VCaP (cell line): Measurements from ENCODE around the gene RAD51B.

Experiments
- H3K27ac ChIP-seq: fragments of 450-650 bp; 2 replicates; pipeline ENCODE4 v1.5.1; 2017
- CTCF ChIP-seq: fragments of 450-650 bp; conservative IDR thresholded peaks from 2 replicates; pipeline ENCODE4 v1.5.1; 2017; ENCODE audit warnings: mild to moderate bottlenecking, moderate library complexity

The RAD51B gene

GRCh38 chr14:68667313-68667791 lies 847.8 kb downstream of the RAD51B start:
- TF ChIP-seq CTCF: no peak
- H3K27ac ChIP-seq: peak overlapping the region; percentile 21; the same call in 1 of the 2 replicates

GRCh38 chr14:68668028-68668427 lies 848.4 kb downstream of the RAD51B start:
- H3K27ac ChIP-seq: peak overlapping the region; percentile 21; the same call in 1 of the 2 replicates
- TF ChIP-seq CTCF: no peak

- no peak for TF ChIP-seq CTCF
- H3K27ac ChIP-seq: no peak overlapping the region
Measured at GRCh38 chr14:68668531-68668930, 849.0 kb downstream of the RAD51B start.

- no peak overlapping the region for H3K27ac ChIP-seq
- TF ChIP-seq CTCF: no peak
Measured at GRCh38 chr14:68669111-68669511, 849.5 kb downstream of the RAD51B start.

GRCh38 chr14:68669603-68670358 lies 850.2 kb downstream of the RAD51B start:
- H3K27ac ChIP-seq: no peak overlapping the region
- TF ChIP-seq CTCF: no peak

GRCh38 chr14:68670359-68670715 lies 850.8 kb downstream of the RAD51B start:
- TF ChIP-seq CTCF: no peak
- H3K27ac ChIP-seq: no peak overlapping the region

GRCh38 chr14:68671909-68672308 lies 852.3 kb downstream of the RAD51B start:
- H3K27ac ChIP-seq: peak overlapping the region; percentile 76
- no peak for TF ChIP-seq CTCF
